ENCODE results near the gene PADI6. TPM values are rescaled to one million over a fixed set of nuclear protein-coding genes. Genes with fewer than 3 reads are reported as not detected.

Gene PADI6
- total and polyA plus RNA-seq, 10 of the 15 experiments (the other 5 are each of a cell fraction or from before 2014, with no cell fraction given): not detected

- H3K36me3 ChIP-seq (ENCODE audit: control insufficient read depth in 2 of 2, insufficient read depth in 2 of 2, low read length in 1 of 2): peaks cover 9 to 15% of the 10 kb centered on the region in 2 experiments; a peak in 3 of 4 replicates
- TF ChIP-seq, protein P1, sequence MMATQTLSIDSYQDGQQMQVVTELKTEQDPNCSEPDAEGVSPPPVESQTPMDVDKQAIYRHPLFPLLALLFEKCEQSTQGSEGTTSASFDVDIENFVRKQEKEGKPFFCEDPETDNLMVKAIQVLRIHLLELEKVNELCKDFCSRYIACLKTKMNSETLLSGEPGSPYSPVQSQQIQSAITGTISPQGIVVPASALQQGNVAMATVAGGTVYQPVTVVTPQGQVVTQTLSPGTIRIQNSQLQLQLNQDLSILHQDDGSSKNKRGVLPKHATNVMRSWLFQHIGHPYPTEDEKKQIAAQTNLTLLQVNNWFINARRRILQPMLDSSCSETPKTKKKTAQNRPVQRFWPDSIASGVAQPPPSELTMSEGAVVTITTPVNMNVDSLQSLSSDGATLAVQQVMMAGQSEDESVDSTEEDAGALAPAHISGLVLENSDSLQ (IDR thresholded peaks at IDR 0.05): peak; percentile 67
- TF ChIP-seq FOXM1 (IDR thresholded peaks at IDR 0.05; ENCODE audit: low read depth, low read length): no peak
- no peak overlapping the region for H3K27ac ChIP-seq (ENCODE audit: control insufficient read depth, insufficient read depth)
- BruUV-seq (replicated peaks): no TSS peak
- WGBS (ENCODE audit: insufficient coverage, insufficient replicate concordance, low lambda C conversion rate, missing lambda C conversion rate): 50% methylated on average over 9 of the region's 9 CpGs
- RAD21 ChIA-PET (ENCODE audit: unreplicated experiment): no interaction called here
- peaks cover 24% of the 10 kb centered on the region for H3K4me1 ChIP-seq (ENCODE audit: control insufficient read depth, insufficient read depth, low read length)
- ATAC-seq: no peak
- POLR2A ChIA-PET: no interaction called here
- no peak overlapping the region for H3K9ac ChIP-seq (ENCODE audit: control insufficient read depth, insufficient read depth, low read length)
- H4K20me1 ChIP-seq (ENCODE audit: control insufficient read depth, insufficient read depth): peaks cover 5% of the 10 kb centered on the region; the same call in 1 of the 2 replicates
- SMC1A ChIA-PET (ENCODE audit: uncharacterized antibody, unreplicated experiment): no interaction called here
- in situ Hi-C loops (cut with MboI): no loop called here
- no peak overlapping the region for H2AFZ ChIP-seq (ENCODE audit: control insufficient read depth, low read depth, low read length)
- no peak for DNase-seq (ENCODE audit: low read depth, low spot score)
- CTCF ChIA-PET: no interaction called here
- H3K4me3 ChIP-seq: 0 out of 2 replicates have a peak overlapping the region, but pooled peaks have one; percentile 11
- H3K9me3 ChIP-seq (replicated peaks; ENCODE audit: control insufficient read depth, insufficient read depth, low read length): no peaks in the 10 kb centered on the region
- FAIRE-seq: no peak
- no peaks in the 10 kb centered on the region for H3K27me3 ChIP-seq (replicated peaks in 1 of 2; ENCODE audit: control insufficient read depth in 2 of 2, insufficient read depth in 2 of 2, low read length in 1 of 2)
- intact Hi-C loops (cut with micrococcal nuclease; ENCODE audit: unreplicated experiment): no loop called here
- H3K79me2 ChIP-seq (ENCODE audit: control insufficient read depth, insufficient read depth, low read length): peaks cover 83% of the 10 kb centered on the region
- H3K4me2 ChIP-seq (ENCODE audit: control insufficient read depth, insufficient read depth): peak overlapping the region; percentile 28
These were observed 62.6 kb downstream of the PADI6 start for GRCh38 chr1:17434601-17435000.

DNA sequence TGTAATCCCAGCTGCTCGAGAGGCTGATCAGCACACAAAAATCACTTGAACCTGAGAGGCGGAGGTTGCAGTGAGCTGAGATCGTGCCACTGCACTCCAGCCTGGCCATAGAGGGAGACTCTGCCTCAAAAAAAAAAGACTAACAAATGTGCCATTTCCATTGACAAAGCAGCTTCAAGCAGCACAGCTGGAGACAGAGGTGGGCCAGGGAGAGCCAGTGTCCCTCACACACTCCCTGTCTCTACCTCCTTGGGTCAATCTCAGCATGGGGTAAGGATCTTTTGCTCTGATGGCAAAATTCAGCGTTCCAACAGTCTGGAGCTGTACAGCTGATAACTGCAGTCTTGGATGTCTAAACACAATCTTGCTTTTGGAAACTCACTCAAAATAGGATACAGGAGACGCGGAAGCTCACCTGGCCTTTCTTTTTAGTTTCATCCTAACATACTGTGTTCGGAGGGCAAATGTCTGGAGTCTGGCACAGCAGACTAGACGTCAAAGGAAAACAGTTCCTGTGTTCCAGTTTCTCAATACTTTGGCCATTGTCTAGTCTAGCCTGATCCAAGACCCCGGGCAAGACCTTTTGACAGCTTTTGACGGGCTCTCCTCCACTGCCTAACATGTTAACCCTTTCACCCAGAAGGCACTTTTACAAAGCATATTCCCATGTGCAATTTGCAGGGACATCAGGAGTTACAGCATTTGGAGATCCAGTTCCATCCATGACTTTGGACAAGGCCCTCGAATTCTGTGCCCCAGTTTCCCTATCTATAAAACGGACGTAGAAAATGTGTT is 64.6 kb downstream of the PADI6 start:
- SMC1A ChIA-PET (ENCODE audit: uncharacterized antibody, unreplicated experiment): no interaction called here
- Histone ChIP-seq H3K79me2 (ENCODE audit: control insufficient read depth, insufficient read depth, low read length) (peaks cover 68% of the 10 kb centered on the region), H3K27me3 (replicated peaks in 1 of 2; ENCODE audit: control insufficient read depth in 2 of 2, insufficient read depth in 2 of 2, low read length in 1 of 2) (no peaks in the 10 kb centered on the region), H3K9me3 (replicated peaks; ENCODE audit: control insufficient read depth, insufficient read depth, low read length) (no peaks in the 10 kb centered on the region), H3K9ac (ENCODE audit: control insufficient read depth, insufficient read depth, low read length) (peak overlapping the region; percentile 79), H2AFZ (ENCODE audit: control insufficient read depth, low read depth, low read length) (no peak overlapping the region), H3K27ac (ENCODE audit: control insufficient read depth, insufficient read depth) (peak overlapping the region; percentile 80), H4K20me1 (ENCODE audit: control insufficient read depth, insufficient read depth) (peaks cover 5% of the 10 kb centered on the region; the same call in 1 of the 2 replicates), H3K36me3 (ENCODE audit: control insufficient read depth in 2 of 2, insufficient read depth in 2 of 2, low read length in 1 of 2) (peaks cover 8 to 13% of the 10 kb centered on the region in 2 experiments; a peak in 3 of 4 replicates), H3K4me1 (ENCODE audit: control insufficient read depth, insufficient read depth, low read length) (peaks cover 37% of the 10 kb centered on the region), H3K4me2 (ENCODE audit: control insufficient read depth, insufficient read depth) (peak overlapping the region; percentile 95), H3K4me3 (peak overlapping the region; percentile 63)
- CTCF ChIA-PET: interaction anchor here (0.5 to 1.5 kb wide), 4 partner anchors 16 to 391 kb away, joined by 3 to 4 read pairs (median 4); no protein-coding TSS in a partner anchor
- RAD21 ChIA-PET (ENCODE audit: unreplicated experiment): no interaction called here
- no peak for ATAC-seq
- TSS peak; percentile 55 for BruUV-seq (replicated peaks)
- POLR2A ChIA-PET: no interaction called here
- in situ Hi-C loops (cut with MboI) (no loop called here), intact Hi-C loops (cut with micrococcal nuclease; ENCODE audit: unreplicated experiment) (no loop called here)
- no peak for FAIRE-seq
- DNase-seq (ENCODE audit: low read depth, low spot score): no peak
- 53% methylated on average over 13 of the region's 13 CpGs for WGBS (ENCODE audit: insufficient coverage, insufficient replicate concordance, low lambda C conversion rate, missing lambda C conversion rate)
- TF ChIP-seq NBN (IDR thresholded peaks at IDR 0.05): no peak
- TF ChIP-seq POLR2AphosphoS5 (IDR thresholded peaks at IDR 0.05; ENCODE audit: low read length): 0 out of 2 replicates have a peak, but pooled peaks have one; percentile 23
- TF ChIP-seq ZSCAN29 (IDR thresholded peaks at IDR 0.05): no peak
